Kidney capillary endothelial cell (primary cell): ENCODE results near the gene STH.
A peak's percentile ranks its signal among the peaks of the same experiment; 100 is the strongest.

ENCODE experiments used
- DNase-seq: peaks from one replicate; pipeline ENCODE4 v3.0.0-alpha.2; 2018; ENCODE audit warnings: low spot score

The STH gene

DNA sequence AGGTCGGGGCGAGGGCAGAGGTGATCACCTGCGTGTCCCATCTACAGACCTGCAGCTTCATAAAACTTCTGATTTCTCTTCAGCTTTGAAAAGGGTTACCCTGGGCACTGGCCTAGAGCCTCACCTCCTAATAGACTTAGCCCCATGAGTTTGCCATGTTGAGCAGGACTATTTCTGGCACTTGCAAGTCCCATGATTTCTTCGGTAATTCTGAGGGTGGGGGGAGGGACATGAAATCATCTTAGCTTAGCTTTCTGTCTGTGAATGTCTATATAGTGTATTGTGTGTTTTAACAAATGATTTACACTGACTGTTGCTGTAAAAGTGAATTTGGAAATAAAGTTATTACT lies 28.9 kb downstream of the STH start:
- no peak for DNase-seq

DNA sequence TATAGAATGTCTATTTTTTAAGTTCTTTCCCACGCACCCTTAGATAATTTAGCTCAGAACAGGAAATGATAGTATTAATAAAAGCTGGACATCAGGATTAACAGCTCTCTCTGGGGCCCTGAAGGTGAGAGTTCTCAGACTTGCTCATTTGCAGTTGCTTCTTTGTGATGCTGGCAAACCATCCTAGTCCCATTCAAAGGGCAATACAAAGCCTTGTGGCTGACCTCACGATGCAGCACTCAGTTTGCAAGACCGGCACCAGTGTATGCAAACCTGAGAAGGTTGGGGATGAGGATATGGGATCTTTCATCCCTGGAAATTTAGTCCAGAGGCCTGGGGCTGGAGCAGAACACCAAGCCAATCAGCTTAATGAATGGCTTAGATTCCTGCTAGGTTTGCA lies 29.3 kb downstream of the STH start:
- DNase-seq = no peak

DNA sequence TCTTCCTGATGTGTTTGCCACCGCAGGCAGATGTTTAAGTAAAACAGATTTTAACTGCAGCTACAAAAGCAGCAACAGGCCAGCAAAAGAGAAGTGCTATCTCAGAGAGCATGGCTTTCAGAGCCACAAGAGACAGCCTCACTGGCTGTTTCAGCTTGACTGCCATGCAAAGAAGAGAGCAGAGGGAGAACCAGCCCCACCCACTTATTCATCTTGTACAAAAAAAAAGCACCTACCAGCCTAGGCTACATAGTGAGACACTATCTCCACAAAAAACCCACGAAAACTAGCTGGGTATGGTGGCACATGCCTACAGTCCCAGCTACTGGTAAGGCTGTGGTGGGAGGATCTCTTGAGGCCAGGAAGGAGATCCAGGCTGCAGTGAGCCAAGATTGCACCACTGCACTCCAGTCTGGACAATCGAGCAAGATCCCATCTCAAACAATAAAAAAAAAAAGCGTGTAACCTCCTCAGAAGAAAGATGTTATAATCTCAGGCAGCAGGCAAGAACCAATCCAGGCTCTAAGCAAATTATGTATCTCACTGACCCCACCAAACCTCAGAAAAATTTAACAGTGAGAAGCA lies 30.0 kb downstream of the STH start:
- DNase-seq = no peak

DNA sequence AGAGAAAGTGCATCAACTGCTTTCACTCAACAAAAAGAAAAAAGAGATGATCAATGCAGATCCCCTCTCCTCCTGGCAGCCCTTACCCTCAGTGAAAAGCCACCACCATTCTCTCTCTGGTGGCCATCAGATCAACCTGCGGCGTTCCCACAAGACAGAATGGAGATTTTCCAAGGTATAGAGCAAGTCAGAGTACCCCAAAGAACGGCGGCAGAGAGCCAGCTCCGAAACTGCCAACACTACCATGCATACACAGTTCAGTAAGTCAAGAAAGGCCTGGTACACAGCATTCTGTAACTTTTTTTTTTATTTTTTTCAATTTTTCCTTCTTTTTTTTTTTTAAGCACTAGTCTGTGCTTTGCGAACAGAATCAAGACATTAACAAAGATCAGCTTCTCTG lies 30.6 kb downstream of the STH start:
- DNase-seq = no peak

DNA sequence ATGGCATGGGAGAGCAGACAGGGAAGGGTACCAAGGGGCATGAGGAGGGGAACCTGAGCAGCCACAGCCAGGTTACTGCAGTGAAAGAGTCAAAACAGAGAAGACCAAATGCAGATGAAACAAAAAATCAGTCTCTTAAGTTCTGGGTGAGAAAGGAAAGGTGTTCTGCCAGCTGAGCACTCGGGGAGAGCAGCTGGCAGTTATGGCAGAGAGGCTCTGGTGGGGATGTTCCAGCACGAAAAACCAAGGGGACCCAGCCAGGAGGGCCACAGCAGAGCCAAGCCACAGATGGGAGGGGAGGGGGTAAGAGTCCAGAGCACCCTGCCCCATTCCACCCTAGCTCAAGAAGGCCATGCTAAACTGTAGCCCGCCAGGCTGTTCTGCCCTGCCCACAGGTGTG lies 31.7 kb downstream of the STH start:
- DNase-seq = no peak

DNA sequence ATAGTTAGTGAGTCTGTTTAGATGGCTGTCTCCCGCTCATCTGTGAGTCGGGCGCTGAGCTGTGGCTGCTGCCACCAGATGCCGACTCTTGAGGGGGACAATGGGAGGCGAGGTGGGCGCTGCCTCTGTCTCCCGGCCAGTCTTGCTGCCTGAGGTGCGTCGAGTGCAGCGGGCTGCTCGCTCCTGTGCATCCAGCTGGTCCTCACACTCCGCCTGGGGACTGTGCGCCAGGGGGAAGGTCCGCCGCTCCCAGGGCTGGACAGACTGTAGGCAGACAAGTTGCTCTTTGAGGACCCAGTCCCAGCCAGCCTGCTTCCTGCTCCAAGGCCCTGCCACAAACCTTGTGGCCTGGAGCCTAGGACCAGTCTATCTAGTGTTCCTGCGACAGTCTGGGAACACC lies 32.4 kb downstream of the STH start:
- no peak for DNase-seq

DNA sequence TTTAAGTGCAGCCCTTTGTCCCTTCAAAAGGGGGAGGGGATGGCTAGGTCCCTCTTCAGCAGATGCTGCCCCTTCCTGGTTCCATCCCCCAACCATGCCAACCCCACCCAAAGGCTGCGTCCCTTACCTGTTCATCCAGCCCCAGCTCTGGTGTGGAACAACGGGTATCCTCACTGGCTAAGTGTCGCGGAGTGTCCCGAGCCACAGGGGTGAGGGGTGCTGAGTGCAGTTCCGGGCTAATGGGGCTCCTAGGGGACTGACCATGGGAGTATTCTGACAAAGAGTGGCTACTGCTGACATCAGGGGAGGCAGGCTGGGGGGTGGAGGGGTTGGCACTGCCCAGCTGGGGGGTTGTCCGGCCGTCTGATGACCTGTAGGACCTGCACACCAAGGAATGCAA lies 32.9 kb downstream of the STH start:
- no peak for DNase-seq

DNA sequence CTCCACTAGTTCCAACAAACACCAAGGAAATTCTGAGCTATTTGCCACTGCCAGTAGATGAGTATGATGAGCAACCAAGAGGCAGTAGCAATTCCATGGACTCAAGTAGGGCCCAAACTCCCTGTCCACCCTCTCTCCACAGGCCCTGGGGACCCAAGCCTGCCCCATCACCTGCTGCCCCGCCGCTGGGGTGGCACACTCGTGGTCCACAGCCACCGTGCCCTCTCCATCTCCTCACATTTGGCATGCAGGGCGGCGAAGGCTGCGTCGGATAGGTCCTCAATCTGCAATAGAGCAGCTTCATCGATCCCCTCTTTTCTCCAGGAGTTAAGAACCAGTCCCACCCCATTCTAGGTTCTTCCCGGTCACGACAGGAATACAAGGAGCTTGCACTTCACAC lies 33.9 kb downstream of the STH start:
- no peak for DNase-seq

DNA sequence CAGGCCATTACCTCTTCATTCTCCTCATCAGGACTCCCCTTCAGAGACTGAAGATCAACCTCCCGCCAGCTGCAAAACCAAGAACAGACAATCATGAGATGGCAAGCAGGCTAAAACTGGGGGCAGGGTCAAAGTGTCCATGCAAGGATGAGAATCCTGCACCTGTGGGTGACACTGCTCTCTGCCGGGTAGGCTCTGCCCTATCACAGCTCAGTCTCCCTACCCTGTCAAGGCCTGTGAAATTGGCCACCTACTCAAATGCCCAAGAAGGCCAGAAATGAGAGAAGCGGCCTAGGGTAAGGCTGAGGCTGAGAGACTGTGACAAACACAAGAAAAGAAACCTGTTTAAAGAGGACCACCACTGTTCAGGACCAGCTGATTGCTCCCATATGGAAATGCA lies 34.3 kb downstream of the STH start:
- DNase-seq = no peak

DNA sequence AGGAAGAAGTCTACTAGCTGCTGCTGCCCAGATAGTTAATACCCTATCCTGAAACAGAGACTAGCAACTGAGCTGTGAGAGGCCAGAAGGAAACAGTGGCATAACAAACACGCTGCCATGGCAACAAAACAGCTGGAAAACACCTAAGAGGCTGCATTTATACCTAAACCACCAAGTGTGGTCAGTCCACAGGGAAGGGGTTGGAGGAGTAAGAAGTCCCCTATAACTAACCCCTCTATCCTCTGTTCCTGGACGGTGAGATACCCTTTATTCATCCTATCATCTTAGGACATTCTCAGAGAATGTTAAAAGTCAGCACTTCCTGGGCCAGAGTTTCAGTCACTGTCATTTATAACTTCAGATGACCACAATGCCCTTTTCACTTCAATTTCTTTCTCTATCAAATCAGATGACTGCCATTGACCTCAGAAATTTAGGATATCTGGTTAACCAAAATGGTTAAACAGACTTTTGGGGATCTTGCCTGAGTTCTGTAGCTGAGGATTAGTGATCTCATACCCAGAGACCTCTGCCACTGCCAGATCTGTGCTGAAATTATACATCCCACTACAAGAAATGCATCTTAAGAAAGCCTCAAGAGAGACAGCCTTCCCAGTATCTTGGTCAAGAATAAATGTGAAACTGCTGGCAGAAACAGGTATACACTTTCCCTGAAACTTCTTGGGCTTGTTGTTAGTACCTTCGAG lies 36.2 kb downstream of the STH start:
- DNase-seq = no peak

DNA sequence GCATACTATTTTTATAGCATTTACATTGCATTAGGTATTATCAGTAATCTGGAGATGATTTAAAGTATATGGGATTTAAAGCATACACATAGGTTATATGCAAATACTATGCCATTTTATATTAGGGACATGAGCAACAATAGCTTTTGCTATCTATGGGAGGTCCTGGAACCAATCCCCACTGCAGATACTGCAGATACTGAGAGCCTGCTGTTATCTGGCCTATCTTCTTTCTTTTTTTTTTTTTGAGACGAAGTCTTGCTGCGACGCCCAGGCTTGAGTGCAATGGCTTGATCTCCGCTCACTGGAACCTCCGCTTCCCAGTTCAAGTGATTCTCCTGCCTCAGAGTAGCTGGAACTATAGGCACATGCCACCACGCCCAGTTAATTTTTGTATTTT lies 37.4 kb downstream of the STH start:
- no peak for DNase-seq

DNA sequence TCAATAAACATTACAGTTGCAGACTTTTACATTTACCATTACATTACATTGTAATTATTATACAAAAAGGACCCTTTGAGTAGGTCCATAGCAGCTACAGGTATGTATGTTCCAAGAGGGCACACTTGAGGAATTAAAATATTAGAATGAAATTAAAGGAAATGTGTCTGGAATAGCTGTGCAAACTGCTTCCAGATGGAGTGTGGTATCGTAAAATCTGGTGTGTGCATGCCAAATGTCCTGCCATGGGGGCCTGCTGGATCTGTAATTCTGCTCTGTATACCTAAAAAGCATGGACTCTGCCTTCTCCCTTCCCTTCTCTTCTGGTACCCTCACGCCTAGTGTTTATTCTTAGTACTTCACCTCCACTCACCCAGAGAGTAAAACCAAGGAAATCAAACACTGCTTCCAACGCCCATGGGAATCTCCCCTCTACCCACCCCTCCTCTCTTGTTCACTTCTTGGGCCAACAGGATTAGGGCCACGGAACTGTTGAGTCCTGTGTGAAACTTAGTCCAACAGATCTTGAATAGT lies 38.7 kb downstream of the STH start:
- no peak for DNase-seq

DNA sequence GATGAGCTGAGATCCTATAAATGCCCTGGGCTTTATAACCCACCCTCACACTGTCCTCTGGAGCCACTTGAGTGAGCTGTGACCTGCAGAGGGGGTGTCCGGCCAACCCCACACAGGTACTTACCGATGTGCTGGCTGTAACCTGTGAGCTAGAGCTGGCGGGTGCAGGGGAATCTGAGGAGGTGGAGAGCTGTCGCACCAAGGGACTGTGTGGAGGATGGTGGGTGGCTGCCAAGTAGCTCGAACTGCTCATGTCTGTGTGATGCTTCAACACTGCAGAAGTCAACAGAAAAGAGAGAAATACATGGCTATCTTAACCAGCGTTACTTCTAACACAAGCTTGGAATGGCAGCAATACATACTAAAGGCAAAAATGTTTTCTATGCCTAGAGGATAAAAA lies 39.4 kb downstream of the STH start:
- DNase-seq = no peak

DNA sequence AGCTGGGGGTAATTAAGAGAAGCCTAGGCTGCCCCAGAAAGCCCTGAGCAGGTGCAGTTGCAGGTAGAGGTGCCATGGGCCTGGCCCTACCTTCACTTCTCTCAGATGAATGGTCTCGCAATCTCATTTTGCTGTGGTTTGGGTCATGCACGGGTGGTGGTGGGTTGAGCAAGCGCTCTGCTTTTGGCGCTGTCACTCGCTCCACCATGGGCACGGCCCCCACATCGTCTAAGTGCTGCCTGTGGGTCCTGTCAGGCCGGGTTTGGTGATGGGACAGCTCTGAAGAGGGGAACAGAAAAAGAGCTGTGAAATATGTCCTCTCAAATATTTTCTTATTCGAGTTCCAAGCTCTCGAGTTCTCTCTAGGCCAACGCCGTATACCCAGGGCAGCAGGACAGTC lies 39.9 kb downstream of the STH start:
- no peak for DNase-seq

DNA sequence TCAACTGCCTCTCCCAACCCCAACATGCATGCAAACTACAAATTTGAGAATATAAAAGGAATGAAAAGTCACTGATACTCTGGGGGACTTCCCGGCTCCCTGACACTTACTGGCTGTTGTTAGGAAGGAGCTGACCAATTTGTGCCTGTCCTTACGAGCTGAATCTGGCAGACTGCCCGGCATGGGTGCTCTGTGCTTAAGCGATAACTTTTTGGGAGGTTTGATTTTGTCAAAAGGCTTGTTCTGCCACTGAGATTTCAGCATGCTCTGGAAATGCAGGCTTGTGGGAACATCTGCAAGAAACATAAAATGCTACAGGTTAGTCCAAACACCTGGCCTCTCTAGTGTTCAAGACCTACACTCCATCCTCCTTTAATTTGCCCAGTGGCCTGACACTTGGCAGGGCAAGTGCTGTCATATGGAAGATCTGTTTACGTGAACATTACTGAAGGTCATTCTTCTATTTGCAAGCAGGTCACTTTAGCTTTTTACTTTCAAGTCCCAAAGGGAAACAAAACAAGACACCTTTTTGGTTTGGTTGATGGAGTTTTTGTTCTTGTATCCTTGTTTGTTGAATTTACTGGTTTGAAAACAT lies 40.6 kb downstream of the STH start:
- DNase-seq = no peak

DNA sequence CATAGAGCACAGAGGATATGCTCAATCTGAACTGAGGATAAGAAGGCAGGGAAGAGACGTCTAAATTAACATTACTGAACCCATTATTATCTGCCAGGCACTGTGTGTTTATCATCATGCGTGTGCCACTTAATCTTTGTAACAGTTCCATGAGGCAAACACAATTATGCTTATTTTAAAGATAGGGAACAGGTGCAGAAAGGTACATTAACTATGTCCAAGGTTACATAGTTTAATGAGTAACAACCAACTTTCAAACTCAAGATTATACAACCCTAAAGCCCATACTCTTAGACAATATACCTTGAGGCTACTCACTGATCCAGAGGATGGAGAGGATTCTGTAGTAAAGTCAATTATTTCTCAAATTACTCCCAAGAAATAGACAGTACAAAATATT lies 43.2 kb downstream of the STH start:
- DNase-seq = no peak

DNA sequence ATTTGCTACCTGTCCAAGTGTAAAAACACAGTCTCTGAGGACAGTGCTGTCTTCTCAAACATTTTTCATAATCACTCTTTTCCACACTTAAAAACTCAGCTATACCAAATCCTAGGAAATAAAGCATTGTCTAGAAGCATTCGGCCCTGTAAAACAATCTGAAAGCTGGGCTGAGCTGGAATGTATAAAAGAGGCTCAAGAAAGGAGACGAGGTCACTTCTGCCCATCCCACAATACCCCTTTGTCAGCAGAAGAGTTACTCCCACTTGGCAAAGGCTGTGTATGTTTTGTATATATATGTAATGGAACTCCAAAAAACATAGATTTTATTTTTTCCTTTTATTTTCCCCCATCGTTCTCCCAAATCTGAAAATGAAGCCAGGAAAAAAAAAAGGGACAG lies 43.9 kb downstream of the STH start:
- DNase-seq = no peak

DNA sequence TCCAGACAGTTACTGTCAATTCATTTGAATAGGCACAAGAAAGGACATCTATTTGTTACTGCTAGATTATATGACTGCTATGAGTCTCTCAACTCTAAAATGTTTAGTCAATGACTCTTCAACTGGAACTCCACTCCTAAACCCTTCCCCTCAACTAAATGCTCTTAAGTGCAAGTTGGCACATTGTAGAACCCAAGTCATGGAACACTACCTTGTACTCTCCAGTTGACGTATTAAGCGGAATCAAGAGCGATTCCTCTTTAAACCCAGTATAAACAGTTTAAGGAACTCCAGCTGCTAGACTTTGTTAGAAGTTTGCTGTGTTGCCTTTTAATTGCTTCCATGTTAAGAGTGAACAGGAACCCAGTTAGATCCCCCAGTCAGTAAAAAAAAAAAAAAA lies 44.6 kb downstream of the STH start:
- no peak for DNase-seq

DNA sequence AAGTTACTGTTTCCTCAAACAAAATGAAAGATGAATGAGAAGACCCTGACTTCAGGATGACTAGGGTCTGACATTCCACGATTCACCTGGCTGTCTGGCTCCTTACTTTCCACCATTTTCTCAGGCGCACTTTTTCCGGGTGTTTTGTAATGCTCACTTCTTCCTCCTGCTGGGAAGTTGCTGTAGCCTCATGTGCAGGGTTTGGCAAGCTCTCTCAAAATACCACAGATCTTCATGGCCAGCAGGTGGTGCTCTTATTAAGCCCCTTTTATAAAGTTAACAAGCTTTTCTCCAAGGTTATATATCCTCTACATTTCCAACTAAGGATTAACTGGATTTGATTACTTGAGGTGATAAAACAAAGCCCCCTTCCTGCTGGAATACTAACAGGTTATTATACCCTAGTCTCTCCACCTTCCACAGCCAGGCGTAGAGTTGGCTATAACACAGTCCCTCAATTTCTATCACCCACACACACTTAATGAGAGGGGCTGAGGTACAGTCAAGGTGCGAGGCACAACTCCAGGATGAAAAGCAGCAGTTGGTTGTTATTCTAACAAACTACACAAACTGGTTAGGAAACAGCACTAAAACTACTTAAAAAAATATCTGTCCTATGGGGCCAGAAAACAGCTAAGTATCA lies 45.4 kb downstream of the STH start:
- DNase-seq = peak; percentile 67

DNA sequence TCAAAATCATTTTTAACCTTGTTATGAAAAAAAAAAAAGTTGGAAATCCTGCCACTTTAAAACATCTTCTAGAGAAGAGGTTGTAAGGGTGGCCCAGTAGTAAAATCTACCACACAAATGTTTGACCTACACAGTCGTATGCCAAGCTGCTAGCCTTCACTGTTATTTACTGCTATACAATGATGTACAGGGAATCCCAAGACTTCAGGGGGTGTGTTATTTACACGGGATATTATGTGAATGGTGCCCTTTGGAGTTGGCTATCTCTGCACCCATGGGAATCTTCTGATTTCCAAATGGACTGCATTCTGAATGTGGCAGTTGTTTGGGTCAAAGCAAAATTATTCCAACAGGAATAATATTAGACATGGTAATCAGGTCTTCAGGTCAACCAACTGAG lies 45.9 kb downstream of the STH start:
- DNase-seq = no peak

DNA sequence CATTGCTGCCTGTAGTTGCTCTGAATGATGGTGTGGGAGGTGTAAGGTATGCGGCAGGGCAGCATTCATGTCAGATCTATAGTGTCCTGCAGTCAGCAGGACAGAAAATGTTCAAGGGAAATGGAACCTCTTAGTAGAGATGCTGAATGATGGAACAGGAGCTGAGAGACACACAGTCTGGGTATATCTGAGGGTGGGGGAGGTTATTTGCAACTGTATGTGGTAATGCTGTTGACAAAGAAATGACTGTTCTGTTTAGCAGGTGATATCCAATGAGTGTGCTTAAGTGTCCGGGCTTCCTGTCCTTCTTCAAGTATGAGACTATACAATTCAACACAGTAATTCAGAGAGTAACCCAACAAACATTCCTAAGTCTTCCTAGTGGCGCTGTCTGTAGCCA lies 46.6 kb downstream of the STH start:
- DNase-seq = peak; percentile 46

DNA sequence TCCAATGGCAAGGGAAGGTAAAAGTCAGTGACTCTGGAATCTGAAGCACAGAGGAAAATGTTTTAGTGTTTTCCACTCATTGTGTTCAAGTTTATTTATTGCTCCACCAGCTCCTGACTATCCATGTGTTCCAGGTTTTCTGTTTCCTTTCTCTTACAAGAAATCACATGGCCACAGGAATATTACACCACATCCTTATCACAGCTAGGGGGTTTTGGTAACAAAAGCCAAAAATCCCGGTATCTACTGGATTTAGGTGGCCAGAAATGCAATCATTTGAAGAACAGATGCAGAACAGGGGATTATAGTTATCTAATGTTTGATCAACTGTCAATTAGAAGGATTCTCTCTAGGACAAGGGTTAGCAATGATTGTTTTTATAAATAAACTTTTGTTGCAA lies 47.9 kb downstream of the STH start:
- DNase-seq = no peak

DNA sequence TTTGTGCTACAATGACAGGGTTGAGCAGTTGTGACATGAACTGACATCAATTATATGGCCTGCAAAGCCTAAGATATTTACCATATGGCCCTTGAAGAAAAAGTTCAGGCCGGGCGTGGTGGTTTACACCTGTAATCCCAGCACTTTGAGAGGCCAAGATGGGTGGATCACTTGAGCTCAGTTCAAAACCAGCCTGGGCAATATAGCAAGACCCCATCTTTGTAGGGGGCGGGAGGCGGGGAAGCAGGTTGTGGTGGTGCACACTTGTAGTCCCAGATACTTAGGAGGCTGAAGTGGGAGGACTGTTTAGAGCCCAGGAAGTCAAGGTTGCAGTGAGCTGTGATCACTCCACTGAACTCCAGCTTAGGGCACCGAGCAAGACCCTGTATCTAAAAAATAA lies 48.3 kb downstream of the STH start:
- no peak for DNase-seq
